HepG2 (cell line): ENCODE measurements around the gene BCAS1. TPM values are rescaled to one million over a fixed set of nuclear protein-coding genes. Genes with fewer than 3 reads are reported as not detected.

Experiments
- AKAP8 ChIP-seq: sonication (generic); formaldehyde crosslinking; IDR thresholded peaks from 2 replicates; pipeline ENCODE4 v1.5.1; 2020; ENCODE audit warnings: mild to moderate bottlenecking, missing genetic modification reagents
- CEBPG ChIP-seq: IDR thresholded peaks from 2 replicates; pipeline ENCODE4 v1.6.1; 2016
- KMT2B ChIP-seq: IDR thresholded peaks from 2 replicates; pipeline ENCODE4 v1.6.1; 2016; ENCODE audit warnings: missing genetic modification reagents, missing compliant biosample characterization
- MAZ ChIP-seq, 2 experiments: sonication (generic) in 1 of 2; formaldehyde crosslinking in 1 of 2; IDR thresholded peaks; 2 replicates each; pipeline versions ENCODE4 v1.5.0 to v1.6.1; 2012 to 2020; ENCODE audit warnings: low read depth in 2 of 2, mild to moderate bottlenecking in 2 of 2, borderline replicate concordance in 1 of 2, improper control_type of control experiment in 1 of 2, low read length in 1 of 2, missing genetic modification reagents in 1 of 2, moderate library complexity in 1 of 2
- NFATC3 ChIP-seq: sonication (generic); formaldehyde crosslinking; IDR thresholded peaks from 2 replicates; pipeline ENCODE4 v1.5.1; 2020; ENCODE audit warnings: mild to moderate bottlenecking, missing genetic modification reagents
- NPAS2 ChIP-seq: sonication (generic); formaldehyde crosslinking; IDR thresholded peaks from 2 replicates; pipeline ENCODE4 v1.8.0; 2022; ENCODE audit warnings: mild to moderate bottlenecking, missing genetic modification reagents, borderline replicate concordance
- POLR2AphosphoS5 ChIP-seq: IDR thresholded peaks from 2 replicates; pipeline ENCODE4 v1.6.1; 2012; ENCODE audit warnings: low read depth, low read length
- RXRA ChIP-seq: sonication (generic); formaldehyde crosslinking; IDR thresholded peaks from 2 replicates; pipeline ENCODE4 v1.5.1; 2020; ENCODE audit warnings: missing genetic modification reagents
- SAFB2 ChIP-seq: sonication (generic); formaldehyde crosslinking; IDR thresholded peaks from 2 replicates; pipeline ENCODE4 v1.5.1; 2020; ENCODE audit warnings: missing genetic modification reagents, low read depth, mild to moderate bottlenecking, borderline replicate concordance
- SUZ12 ChIP-seq: fragments of 150-350 bp; IDR thresholded peaks from 2 replicates; pipeline ENCODE4 v1.6.1; 2014; ENCODE audit warnings: low read depth, low read length
- TBX2 ChIP-seq: sonication (generic); formaldehyde crosslinking; IDR thresholded peaks from 2 replicates; pipeline ENCODE4 v1.5.0; 2020; ENCODE audit warnings: missing genetic modification reagents, mild to moderate bottlenecking, borderline replicate concordance
- ZFP41 ChIP-seq: sonication (generic); formaldehyde crosslinking; IDR thresholded peaks from 2 replicates; pipeline ENCODE4 v1.4.0; 2020; ENCODE audit warnings: mild to moderate bottlenecking, missing genetic modification reagents, borderline replicate concordance
- ZMYM2 ChIP-seq: sonication (generic); formaldehyde crosslinking; IDR thresholded peaks from 2 replicates; pipeline ENCODE4 v1.8.0; 2022; ENCODE audit warnings: mild to moderate bottlenecking, missing genetic modification reagents
- ZNF101 ChIP-seq: sonication (generic); formaldehyde crosslinking; IDR thresholded peaks from 2 replicates; pipeline ENCODE4 v1.4.0; 2020; ENCODE audit warnings: mild to moderate bottlenecking, low read depth, missing genetic modification reagents, borderline replicate concordance
- ZNF274 ChIP-seq: sonication (generic); formaldehyde crosslinking; IDR thresholded peaks from 2 replicates; pipeline ENCODE4 v1.5.1; 2020; ENCODE audit warnings: mild to moderate bottlenecking, missing genetic modification reagents
- ZNF530 ChIP-seq: sonication (generic); formaldehyde crosslinking; IDR thresholded peaks from 2 replicates; pipeline ENCODE4 v1.5.0; 2020; ENCODE audit warnings: low read depth, mild to moderate bottlenecking, missing genetic modification reagents
- ZNF605 ChIP-seq: sonication (generic); formaldehyde crosslinking; IDR thresholded peaks from 2 replicates; pipeline ENCODE4 v1.8.0; 2022; ENCODE audit warnings: mild to moderate bottlenecking, missing genetic modification reagents
- ZNF83 ChIP-seq: sonication (generic); formaldehyde crosslinking; IDR thresholded peaks from 2 replicates; pipeline ENCODE4 v1.4.0; 2020; ENCODE audit warnings: missing genetic modification reagents, mild to moderate bottlenecking, borderline replicate concordance
- ZSCAN29 ChIP-seq: sonication (generic); formaldehyde crosslinking; conservative IDR thresholded peaks from 2 replicates; pipeline ENCODE4 v1.4.0; 2020; ENCODE audit warnings: mild to moderate bottlenecking, missing genetic modification reagents
- polyA plus RNA-seq, 8 experiments: library from polyadenylated mRNA; depleted of rRNA in 3 of 8; stranded (reverse) in 7 of 8; unstranded in 1 of 8; fragments of >200 nt; fragmentation: Illumina TruSeq in 4 of 8; extraction: Trizol in 4 of 8; gene quantifications; 2 replicates each; pipeline versions ENCODE4 v1.2.1 to v1.2.3, GENCODE V29; 2011 to 2016; ENCODE audit warnings: low read depth in 4 of 8, missing spikeins in 1 of 8, mixed read lengths in 1 of 8; ENCODE audit not compliant: insufficient read depth in 1 of 8
- total RNA-seq, 5 experiments: library from RNA; depleted of rRNA; stranded (reverse); fragments of >200 nt; fragmentation: Illumina TruSeq; extraction: Trizol; gene quantifications; 2 replicates each; pipeline ENCODE4 v1.2.3, GENCODE V29; 2016; ENCODE audit warnings: low read depth in 1 of 5
- TF ChIP-seq, protein P1 (sequence below), 2 experiments: sonication (generic) in 1 of 2; formaldehyde crosslinking in 1 of 2; IDR thresholded peaks; 2 replicates each; pipeline versions ENCODE4 v1.5.1 to v1.6.1; 2011 to 2020; ENCODE audit warnings: borderline replicate concordance in 1 of 2, low read depth in 1 of 2, low read length in 1 of 2, mild to moderate bottlenecking in 1 of 2, missing genetic modification reagents in 1 of 2, moderate library complexity in 1 of 2
- TF ChIP-seq, protein P2 (sequence below): IDR thresholded peaks from 2 replicates; pipeline ENCODE4 v1.6.1; 2016; ENCODE audit warnings: low read depth, control low read depth
- TF ChIP-seq, protein P3 (sequence below): sonication (generic); formaldehyde crosslinking; IDR thresholded peaks from 2 replicates; pipeline ENCODE4 v1.4.0; 2020; ENCODE audit warnings: missing genetic modification reagents
- TF ChIP-seq, protein P4 (sequence below): sonication (generic); formaldehyde crosslinking; IDR thresholded peaks from 2 replicates; pipeline ENCODE4 v1.8.0; 2022; ENCODE audit warnings: low read depth, missing genetic modification reagents
- TF ChIP-seq, protein P5 (sequence below): sonication (generic); formaldehyde crosslinking; IDR thresholded peaks from 2 replicates; pipeline ENCODE4 v1.5.1; 2020; ENCODE audit warnings: missing genetic modification reagents, mild to moderate bottlenecking, borderline replicate concordance

The BCAS1 gene
- total and polyA plus RNA-seq, 2 of the 13 experiments (the other 11 are each of a cell fraction or from before 2014, with no cell fraction given): 0.55 to 0.91 TPM

DNA sequence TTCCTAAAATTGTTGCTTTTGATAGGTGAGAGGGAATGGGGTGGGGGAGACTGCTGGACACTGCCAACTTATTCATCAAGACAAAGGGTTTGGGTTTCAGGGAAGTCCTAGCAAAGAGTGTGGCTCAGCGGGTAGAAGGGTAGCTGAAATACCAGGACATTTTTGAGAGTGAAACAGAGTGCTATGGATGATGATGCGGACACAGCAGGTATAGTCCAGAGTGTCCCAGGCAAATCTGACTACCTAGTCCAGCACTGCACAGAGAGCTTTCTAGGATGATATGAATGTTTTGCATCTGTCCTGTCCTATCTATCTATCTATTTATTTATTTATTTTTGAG, 154.3 kb downstream of the BCAS1 start (continued):
- TF ChIP-seq, protein P1, sequence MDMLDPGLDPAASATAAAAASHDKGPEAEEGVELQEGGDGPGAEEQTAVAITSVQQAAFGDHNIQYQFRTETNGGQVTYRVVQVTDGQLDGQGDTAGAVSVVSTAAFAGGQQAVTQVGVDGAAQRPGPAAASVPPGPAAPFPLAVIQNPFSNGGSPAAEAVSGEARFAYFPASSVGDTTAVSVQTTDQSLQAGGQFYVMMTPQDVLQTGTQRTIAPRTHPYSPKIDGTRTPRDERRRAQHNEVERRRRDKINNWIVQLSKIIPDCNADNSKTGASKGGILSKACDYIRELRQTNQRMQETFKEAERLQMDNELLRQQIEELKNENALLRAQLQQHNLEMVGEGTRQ (IDR thresholded peaks at IDR 0.05; ENCODE audit: low read depth, low read length): no peak
- TF ChIP-seq, protein P1 (CRISPR knock-in tag; IDR thresholded peaks at IDR 0.05; ENCODE audit: borderline replicate concordance): no peak
- no peak for TF ChIP-seq CEBPG (CRISPR knock-in tag)
- no peak for TF ChIP-seq KMT2B (CRISPR knock-in tag)
- 0 out of 2 replicates have a peak, but pooled peaks have one; percentile 5 for TF ChIP-seq ZMYM2 (CRISPR knock-in tag)
- TF ChIP-seq, protein P2, sequence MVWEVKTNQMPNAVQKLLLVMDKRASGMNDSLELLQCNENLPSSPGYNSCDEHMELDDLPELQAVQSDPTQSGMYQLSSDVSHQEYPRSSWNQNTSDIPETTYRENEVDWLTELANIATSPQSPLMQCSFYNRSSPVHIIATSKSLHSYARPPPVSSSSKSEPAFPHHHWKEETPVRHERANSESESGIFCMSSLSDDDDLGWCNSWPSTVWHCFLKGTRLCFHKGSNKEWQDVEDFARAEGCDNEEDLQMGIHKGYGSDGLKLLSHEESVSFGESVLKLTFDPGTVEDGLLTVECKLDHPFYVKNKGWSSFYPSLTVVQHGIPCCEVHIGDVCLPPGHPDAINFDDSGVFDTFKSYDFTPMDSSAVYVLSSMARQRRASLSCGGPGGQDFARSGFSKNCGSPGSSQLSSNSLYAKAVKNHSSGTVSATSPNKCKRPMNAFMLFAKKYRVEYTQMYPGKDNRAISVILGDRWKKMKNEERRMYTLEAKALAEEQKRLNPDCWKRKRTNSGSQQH (CRISPR knock-in tag): no peak
- no peak for TF ChIP-seq ZNF101
- TF ChIP-seq POLR2AphosphoS5: no peak
- no peak for TF ChIP-seq ZSCAN29 (CRISPR knock-in tag)
- TF ChIP-seq ZNF605 (CRISPR knock-in tag): no peak
- 0 out of 2 replicates have a peak, but pooled peaks have one; percentile 57 for TF ChIP-seq ZNF83 (CRISPR knock-in tag)
- TF ChIP-seq, protein P3, sequence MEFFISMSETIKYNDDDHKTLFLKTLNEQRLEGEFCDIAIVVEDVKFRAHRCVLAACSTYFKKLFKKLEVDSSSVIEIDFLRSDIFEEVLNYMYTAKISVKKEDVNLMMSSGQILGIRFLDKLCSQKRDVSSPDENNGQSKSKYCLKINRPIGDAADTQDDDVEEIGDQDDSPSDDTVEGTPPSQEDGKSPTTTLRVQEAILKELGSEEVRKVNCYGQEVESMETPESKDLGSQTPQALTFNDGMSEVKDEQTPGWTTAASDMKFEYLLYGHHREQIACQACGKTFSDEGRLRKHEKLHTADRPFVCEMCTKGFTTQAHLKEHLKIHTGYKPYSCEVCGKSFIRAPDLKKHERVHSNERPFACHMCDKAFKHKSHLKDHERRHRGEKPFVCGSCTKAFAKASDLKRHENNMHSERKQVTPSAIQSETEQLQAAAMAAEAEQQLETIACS (CRISPR knock-in tag): no peak
- no peak for TF ChIP-seq RXRA (CRISPR knock-in tag)
- 0 out of 2 replicates have a peak, but pooled peaks have one; percentile 3 for TF ChIP-seq SUZ12
- TF ChIP-seq, protein P4, sequence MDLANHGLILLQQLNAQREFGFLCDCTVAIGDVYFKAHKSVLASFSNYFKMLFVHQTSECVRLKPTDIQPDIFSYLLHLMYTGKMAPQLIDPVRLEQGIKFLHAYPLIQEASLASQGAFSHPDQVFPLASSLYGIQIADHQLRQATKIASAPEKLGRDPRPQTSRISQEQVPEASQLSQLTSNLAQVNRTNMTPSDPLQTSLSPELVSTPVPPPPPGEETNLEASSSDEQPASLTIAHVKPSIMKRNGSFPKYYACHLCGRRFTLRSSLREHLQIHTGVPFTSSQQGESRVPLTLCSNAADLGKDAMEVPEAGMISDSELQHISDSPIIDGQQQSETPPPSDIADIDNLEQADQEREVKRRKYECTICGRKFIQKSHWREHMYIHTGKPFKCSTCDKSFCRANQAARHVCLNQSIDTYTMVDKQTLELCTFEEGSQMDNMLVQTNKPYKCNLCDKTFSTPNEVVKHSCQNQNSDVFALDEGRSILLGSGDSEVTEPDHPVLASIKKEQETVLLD: no peak
- TF ChIP-seq, protein P5, sequence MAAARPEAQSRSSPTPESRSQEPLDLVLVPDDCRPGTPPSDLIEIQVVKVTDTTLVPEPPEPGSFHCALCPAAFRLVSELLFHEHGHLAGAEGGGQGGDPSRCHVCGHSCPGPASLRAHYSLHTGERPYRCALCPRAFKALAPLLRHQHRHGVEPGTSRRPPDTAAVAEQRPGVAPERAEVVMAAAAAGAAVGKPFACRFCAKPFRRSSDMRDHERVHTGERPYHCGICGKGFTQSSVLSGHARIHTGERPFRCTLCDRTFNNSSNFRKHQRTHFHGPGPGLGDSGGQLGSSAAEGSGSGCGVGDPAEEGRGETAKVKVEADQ (CRISPR knock-in tag): no peak
- no peak for TF ChIP-seq ZNF530 (CRISPR knock-in tag)
- TF ChIP-seq TBX2 (CRISPR knock-in tag): no peak
- no peak for TF ChIP-seq NFATC3 (CRISPR knock-in tag)
- TF ChIP-seq NPAS2 (CRISPR knock-in tag): no peak
- TF ChIP-seq MAZ (IDR thresholded peaks at IDR 0.05; ENCODE audit: borderline replicate concordance, low read depth, low read length): no peak
- no peak for TF ChIP-seq MAZ (CRISPR knock-in tag; IDR thresholded peaks at IDR 0.05; ENCODE audit: low read depth)
- TF ChIP-seq ZNF274 (CRISPR knock-in tag): no peak
- TF ChIP-seq ZFP41 (CRISPR knock-in tag): no peak
- TF ChIP-seq SAFB2 (CRISPR knock-in tag): no peak
- TF ChIP-seq AKAP8 (CRISPR knock-in tag): no peak
